Activated B cell treated with CpG ODN at 0.5 μM for 24 hours (primary cell): ENCODE data around the gene COL25A1. TPM values are rescaled to one million over a fixed set of nuclear protein-coding genes. Genes with fewer than 3 reads are reported as not detected.

Source experiments
- ATAC-seq: fragments of 200-7000 bp; cut with Tn5 transposase; one replicate; pipeline ENCODE4 v1.10.0; 2021; ENCODE audit warnings: low read depth, mild to moderate bottlenecking, moderate library complexity
- CTCF ChIA-PET: fragments of 350-600 bp; sonication (Branson Sonifier 250); formaldehyde crosslinking; loops from one replicate; lab custom pipeline; 2021; ENCODE audit warnings: antibody characterized with exemption; lab: Charles Lee
- POLR2A ChIA-PET: fragments of 350-600 bp; sonication (Branson Sonifier 250); formaldehyde crosslinking; loops from one replicate; lab custom pipeline; 2021; ENCODE audit warnings: antibody characterized with exemption; lab: Charles Lee
- DNase-seq: peaks from one replicate; pipeline ENCODE4 v3.0.0; 2022
- H3K27ac Mint-ChIP-seq: one replicate; pipeline ENCODE4 v1.8.0; 2020; ENCODE audit warnings: mixed read lengths
- H3K27me3 Mint-ChIP-seq: one replicate; pipeline ENCODE4 v1.8.0; 2021; ENCODE audit warnings: mixed read lengths
- H3K36me3 Mint-ChIP-seq: one replicate; pipeline ENCODE4 v1.8.0; 2021; ENCODE audit warnings: low read depth, mixed read lengths
- H3K4me1 Mint-ChIP-seq: one replicate; pipeline ENCODE4 v1.8.0; 2021; ENCODE audit warnings: mixed read lengths
- H3K4me3 Mint-ChIP-seq: one replicate; pipeline ENCODE4 v1.8.0; 2020; ENCODE audit warnings: mild to moderate bottlenecking, mixed read lengths
- H3K9me3 Mint-ChIP-seq: one replicate; pipeline ENCODE4 v1.8.0; 2020; ENCODE audit warnings: mixed read lengths
- CTCF ChIP-seq: fragments of 200-600 bp; IDR thresholded peaks from one replicate; pipeline ENCODE4 v1.8.0; 2022; ENCODE audit warnings: antibody characterized with exemption, mild to moderate bottlenecking
- intact Hi-C: fragments of 100-400 bp; cut with micrococcal nuclease; formaldehyde crosslinking; loops from one replicate; pipeline ENCODE4 v1.15.1; 2024
- total RNA-seq: library from RNA; stranded (reverse); gene quantifications from 2 replicates; pipeline ENCODE4 v1.2.3, GENCODE V29; 2022

The COL25A1 gene
- total RNA-seq, 1 donor from 2014 or later, result not detected

- DNase-seq (no peak), ATAC-seq (no peak)
- POLR2A ChIA-PET, result no interaction called here
- Mint-ChIP-seq H3K36me3 (no peaks in the 10 kb centered on the region), H3K4me1 (no peaks in the 10 kb centered on the region), H3K9me3 (peaks cover 13% of the 10 kb centered on the region), H3K27ac (no peak overlapping the region), H3K4me3 (no peak overlapping the region), H3K27me3 (peaks cover 4% of the 10 kb centered on the region)
- TF ChIP-seq CTCF, result no peak
- intact Hi-C loops, result no loop called here
- CTCF ChIA-PET, result no interaction called here
Observed at GRCh38 chr4:109315818-109316217, 13.4 kb upstream of the COL25A1 start.

- CTCF ChIA-PET, result no interaction called here
- Mint-ChIP-seq H3K36me3 (no peaks in the 10 kb centered on the region), H3K4me3 (no peak overlapping the region), H3K4me1 (no peaks in the 10 kb centered on the region), H3K27ac (no peak overlapping the region), H3K9me3 (peaks cover 13% of the 10 kb centered on the region), H3K27me3 (peaks cover 4% of the 10 kb centered on the region)
- intact Hi-C loops, result no loop called here
- no peak for DNase-seq
- ATAC-seq, result no peak
- POLR2A ChIA-PET, result no interaction called here
- TF ChIP-seq CTCF, result no peak
Observed at GRCh38 chr4:109315341-109315740, 12.9 kb upstream of the COL25A1 start.

GRCh38 chr4:109313168-109314133 lies 11.0 kb upstream of the COL25A1 start:
- Mint-ChIP-seq H3K27me3 (peaks cover 8% of the 10 kb centered on the region), H3K9me3 (peaks cover 9% of the 10 kb centered on the region), H3K36me3 (no peaks in the 10 kb centered on the region), H3K27ac (no peak overlapping the region), H3K4me3 (no peak overlapping the region), H3K4me1 (no peaks in the 10 kb centered on the region)
- intact Hi-C loops, result no loop called here
- ChIA-PET POLR2A (no interaction called here), CTCF (no interaction called here)
- no peak for TF ChIP-seq CTCF
- ATAC-seq (no peak), DNase-seq (no peak)

- Mint-ChIP-seq H3K4me1 (peaks cover 17% of the 10 kb centered on the region), H3K27ac (no peak overlapping the region), H3K4me3 (peak overlapping the region; percentile 72), H3K27me3 (peaks cover 49% of the 10 kb centered on the region), H3K36me3 (no peaks in the 10 kb centered on the region), H3K9me3 (no peaks in the 10 kb centered on the region)
- TF ChIP-seq CTCF, result no peak
- CTCF ChIA-PET, result no interaction called here
- intact Hi-C loops, result no loop called here
- no peak for DNase-seq
- POLR2A ChIA-PET, result no interaction called here
- ATAC-seq, result no peak
Observed at GRCh38 chr4:109303140-109303496, 660 bp upstream of the COL25A1 start.

- Mint-ChIP-seq H3K36me3 (no peaks in the 10 kb centered on the region), H3K4me3 (peak overlapping the region; percentile 72), H3K27ac (no peak overlapping the region), H3K27me3 (peaks cover 49% of the 10 kb centered on the region), H3K4me1 (peaks cover 17% of the 10 kb centered on the region), H3K9me3 (no peaks in the 10 kb centered on the region)
- ChIA-PET POLR2A (no interaction called here), CTCF (no interaction called here)
- TF ChIP-seq CTCF, result no peak
- DNase-seq, result no peak
- ATAC-seq, result no peak
- intact Hi-C loops, result no loop called here
Observed at GRCh38 chr4:109301651-109302360, 652 bp downstream of the COL25A1 start.
